GM12801 (cell line): ENCODE results near the gene SAMD13.

Source experiments
- TF ChIP-seq, protein P1 (sequence below): IDR thresholded peaks from one replicate; pipeline ENCODE4 v1.5.1; 2011; ENCODE audit warnings: control low read depth; ENCODE audit not compliant: insufficient read length; ENCODE audit errors: extremely low read depth

SAMD13 gene

DNA sequence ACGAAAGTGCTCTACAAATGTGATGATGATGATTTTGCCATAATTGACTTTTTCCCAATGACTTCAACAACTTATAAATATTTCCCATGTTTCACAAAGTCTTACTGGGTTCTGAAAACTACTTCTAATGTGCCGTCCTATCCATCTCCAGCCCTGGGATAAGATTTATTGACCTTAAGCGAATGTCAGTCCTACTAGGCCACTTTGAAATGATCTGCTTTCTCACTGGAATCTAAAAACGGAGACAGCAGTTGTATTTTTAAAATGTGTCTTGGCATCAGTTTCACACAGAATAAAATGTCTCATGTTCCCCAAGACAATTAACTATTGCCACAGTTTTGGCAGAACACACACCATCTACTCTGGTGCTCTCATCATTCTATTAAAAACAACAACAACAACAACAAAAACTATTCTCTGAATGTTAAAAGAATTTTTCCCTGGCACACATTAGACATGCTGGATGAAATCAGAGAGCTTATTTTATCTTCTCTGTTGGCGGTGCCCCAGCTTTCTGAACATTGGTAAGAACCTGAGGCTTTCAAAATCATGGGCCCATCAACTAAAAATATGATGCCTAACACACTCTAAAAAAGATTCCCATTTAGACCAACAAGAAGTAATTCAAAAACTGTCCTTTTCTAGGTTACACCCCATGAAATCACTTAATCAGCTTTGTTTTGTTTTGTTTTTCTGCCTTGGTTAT is 73.6 kb downstream of the SAMD13 start:
- TF ChIP-seq, protein P1, sequence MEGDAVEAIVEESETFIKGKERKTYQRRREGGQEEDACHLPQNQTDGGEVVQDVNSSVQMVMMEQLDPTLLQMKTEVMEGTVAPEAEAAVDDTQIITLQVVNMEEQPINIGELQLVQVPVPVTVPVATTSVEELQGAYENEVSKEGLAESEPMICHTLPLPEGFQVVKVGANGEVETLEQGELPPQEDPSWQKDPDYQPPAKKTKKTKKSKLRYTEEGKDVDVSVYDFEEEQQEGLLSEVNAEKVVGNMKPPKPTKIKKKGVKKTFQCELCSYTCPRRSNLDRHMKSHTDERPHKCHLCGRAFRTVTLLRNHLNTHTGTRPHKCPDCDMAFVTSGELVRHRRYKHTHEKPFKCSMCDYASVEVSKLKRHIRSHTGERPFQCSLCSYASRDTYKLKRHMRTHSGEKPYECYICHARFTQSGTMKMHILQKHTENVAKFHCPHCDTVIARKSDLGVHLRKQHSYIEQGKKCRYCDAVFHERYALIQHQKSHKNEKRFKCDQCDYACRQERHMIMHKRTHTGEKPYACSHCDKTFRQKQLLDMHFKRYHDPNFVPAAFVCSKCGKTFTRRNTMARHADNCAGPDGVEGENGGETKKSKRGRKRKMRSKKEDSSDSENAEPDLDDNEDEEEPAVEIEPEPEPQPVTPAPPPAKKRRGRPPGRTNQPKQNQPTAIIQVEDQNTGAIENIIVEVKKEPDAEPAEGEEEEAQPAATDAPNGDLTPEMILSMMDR: no peak

DNA sequence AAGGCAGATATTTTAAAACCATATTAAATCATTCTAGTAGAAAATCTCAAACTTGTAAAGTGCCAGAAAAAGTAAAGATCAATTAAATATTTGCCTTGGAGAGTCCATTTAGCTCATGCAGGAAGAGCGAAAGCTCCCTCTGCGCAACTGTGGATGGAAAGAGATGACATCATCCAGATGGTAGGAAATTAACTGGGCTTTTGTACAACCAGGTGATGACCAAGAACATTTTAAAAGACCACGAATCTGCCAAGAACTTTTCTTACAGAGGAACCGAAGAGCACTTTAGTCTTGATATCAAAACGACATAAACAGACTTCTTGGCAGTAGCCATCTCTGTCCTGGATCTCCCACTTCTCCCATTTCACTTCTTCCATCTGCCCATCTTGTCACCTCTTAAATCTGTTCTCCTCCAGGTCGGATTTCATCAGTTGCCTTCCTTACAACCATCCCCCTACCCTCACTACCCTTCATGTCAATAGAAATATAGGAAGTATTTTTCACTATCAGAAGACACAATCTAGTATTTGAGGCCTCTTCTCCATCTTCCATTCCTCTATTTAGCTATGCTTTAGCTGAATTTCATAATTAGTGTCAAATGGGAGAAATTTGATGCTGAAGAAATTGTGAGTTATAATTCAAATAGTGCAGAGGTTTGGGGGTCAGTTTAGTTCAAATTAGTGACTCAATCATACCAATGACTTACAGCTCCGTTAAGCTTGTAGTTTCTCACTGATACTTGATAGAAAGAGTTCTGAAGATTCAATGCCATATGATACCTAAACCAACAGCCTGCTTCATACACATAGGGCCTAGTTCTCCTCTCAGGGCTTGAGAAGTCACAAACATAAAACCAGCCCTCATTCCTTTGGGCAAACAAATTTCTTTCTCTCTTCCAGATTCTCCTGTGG is 74.7 kb downstream of the SAMD13 start:
- TF ChIP-seq, protein P1: no peak

DNA sequence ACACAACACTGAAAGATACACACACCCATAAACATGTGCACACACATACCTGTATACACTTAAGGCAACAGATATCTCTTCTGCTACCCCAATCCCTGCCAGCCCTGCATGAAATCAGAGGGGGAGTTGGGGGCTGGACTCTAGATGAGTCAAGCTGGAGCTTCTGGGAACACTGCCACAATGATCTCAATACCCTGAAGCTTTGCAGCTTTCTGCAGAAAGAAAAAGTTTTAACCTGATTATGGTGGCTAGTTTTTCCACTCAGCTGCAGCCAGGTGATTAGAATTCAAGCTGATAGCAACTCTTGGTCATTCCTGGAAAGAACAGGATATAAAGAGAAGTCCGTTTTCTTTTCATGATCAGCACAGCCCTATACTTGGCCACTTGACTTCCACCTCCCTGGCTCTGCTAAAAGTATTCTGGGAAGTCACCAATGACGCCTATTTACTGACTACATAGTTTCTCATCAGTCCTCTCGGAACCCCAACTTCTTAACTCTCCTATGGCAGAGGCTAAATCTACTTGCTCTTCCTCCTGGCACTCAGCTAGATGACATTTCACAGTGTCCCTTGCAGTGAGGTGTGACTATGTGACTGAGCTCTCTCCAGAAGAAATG is 76.1 kb downstream of the SAMD13 start:
- TF ChIP-seq, protein P1: no peak

DNA sequence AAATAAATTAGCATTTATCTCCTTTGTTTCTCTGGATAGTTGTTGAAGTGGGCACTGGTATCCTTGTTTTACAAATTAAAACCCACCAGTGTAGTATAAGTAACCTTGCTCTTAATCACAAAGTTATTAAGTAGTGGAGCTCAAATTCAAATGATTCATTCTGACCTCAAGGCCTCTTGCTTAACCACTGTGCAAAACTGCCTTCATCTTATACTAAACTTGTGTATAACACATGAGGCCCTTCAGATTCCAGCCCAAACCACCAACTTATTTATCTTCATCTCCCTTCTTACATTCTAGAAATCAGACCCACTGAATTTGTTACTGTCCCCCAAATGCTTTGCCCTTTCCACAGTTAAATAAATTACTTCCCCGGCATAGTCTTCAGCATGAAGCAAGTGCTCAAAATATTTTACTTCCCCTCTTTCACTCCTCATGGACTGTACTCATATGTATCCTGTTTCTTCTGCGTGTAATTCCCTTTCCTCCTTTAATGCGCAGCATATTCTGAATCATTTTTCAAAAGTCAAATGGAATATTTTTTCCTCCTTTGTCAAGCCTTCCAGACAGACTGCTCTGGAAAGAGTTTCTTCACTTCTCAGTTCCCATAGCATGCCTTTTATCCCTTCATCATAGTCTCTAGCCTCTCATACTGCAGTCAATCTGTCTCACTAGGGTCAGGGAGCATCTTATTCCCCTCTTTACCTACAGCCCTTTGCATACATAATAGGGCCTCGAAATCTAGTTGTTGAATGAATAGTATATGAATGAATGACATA is 77.8 kb downstream of the SAMD13 start:
- TF ChIP-seq, protein P1: no peak

DNA sequence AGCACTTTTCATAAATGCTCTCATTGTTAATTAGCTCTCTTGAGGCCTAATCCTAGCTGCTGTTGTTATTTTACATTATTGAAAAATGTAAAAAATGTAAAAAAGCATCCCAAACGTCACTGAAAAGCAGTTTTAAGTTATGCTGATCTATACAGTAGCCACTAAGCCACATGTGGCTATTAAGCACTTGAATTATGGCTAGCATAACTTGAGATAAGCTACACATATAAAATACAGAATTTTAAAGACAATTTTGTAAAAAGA is 78.3 kb downstream of the SAMD13 start:
- TF ChIP-seq, protein P1: no peak

DNA sequence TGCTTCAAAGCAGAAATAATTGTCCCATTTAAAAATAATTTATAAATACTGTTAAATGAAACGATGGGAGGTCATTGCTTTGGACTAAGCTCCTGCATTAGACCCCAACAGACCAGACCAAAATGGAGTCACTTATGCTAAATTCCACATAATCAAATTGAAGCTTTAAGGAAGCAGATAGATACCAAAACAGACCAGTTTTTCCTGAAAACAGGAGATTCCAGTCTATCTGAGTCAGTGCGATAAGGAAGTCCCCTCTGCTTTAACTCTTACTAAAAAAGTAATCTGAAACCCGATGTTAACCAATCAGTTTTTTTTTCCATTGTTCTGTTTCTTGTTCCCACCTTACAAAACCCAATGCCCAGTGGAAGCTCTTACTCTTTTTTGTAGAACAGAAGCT is 80.6 kb downstream of the SAMD13 start:
- TF ChIP-seq, protein P1: no peak

DNA sequence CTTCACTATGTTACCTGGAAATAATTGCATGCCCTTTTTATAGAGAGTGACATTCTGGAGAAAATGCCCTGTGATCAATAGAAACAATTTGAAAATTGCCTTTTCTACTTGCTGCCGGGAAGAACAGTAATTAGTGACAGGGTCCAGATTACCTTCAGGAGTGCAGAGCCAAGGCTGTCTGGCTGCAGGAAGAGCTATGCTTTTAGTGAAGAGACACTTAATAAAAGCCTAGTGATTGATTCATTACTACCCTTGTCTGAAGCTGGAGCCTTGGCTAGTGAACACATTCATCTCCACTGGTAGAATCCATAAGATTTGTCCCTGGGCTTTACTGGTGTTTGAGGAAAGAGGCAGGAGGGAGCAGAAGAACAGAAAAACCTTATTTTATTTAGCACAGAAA is 83.8 kb downstream of the SAMD13 start:
- TF ChIP-seq, protein P1: no peak
